A673 (cell line): ENCODE measurements around the gene TTC34. TPM values are rescaled to one million over a fixed set of nuclear protein-coding genes. Genes with fewer than 3 reads are reported as not detected.

Source experiments
- BruUV-seq: library from RNA; stranded (reverse); fragments of 400-500 nt; replicated peaks from 2 replicates; lab custom pipeline; 2021; lab: Mats Ljungman, UMichigan
- CTCF ChIA-PET: fragments of 300-600 bp; sonication (Branson Sonifier 250); formaldehyde crosslinking; loops from one replicate; lab custom pipeline; 2022; ENCODE audit warnings: antibody characterized with exemption; lab: Charles Lee
- POLR2A ChIA-PET: fragments of 300-600 bp; sonication (Branson Sonifier 250); formaldehyde crosslinking; loops from one replicate; lab custom pipeline; 2022; ENCODE audit warnings: antibody characterized with exemption; ENCODE audit not compliant: low non-redundant PET; lab: Charles Lee
- DNase-seq: peaks from one replicate; pipeline ENCODE4 v3.0.0-alpha.2; 2015; ENCODE audit warnings: low spot score
- H3K27ac ChIP-seq: fragments of 200-600 bp; sonication (generic); 2 replicates; pipeline ENCODE4 v1.5.1; 2016; ENCODE audit warnings: mixed run types, low read depth, mild to moderate bottlenecking, mixed read lengths, antibody characterized with exemption, low read length; ENCODE audit not compliant: poor library complexity, severe bottlenecking
- H3K27me3 ChIP-seq: fragments of 200-600 bp; sonication (generic); replicated peaks from 2 replicates; pipeline ENCODE4 v1.6.1; 2017; ENCODE audit warnings: mixed run types, low read depth, mild to moderate bottlenecking, mixed read lengths, antibody characterized with exemption, low read length; ENCODE audit not compliant: insufficient read depth, poor library complexity
- H3K36me3 ChIP-seq: fragments of 200-600 bp; sonication (generic); 2 replicates; pipeline ENCODE4 v1.6.1; 2016; ENCODE audit warnings: mixed run types, mild to moderate bottlenecking, mixed read lengths, antibody characterized with exemption, low read length; ENCODE audit not compliant: insufficient read depth, poor library complexity, severe bottlenecking
- H3K4me1 ChIP-seq: fragments of 200-600 bp; sonication (generic); 2 replicates; pipeline ENCODE4 v1.6.1; 2017; ENCODE audit warnings: mixed run types, mild to moderate bottlenecking, mixed read lengths, antibody characterized with exemption, low read length; ENCODE audit not compliant: insufficient read depth, poor library complexity, severe bottlenecking
- H3K4me3 ChIP-seq: fragments of 200-600 bp; sonication (generic); 2 replicates; pipeline ENCODE4 v1.5.1; 2016; ENCODE audit warnings: low read depth, mixed run types, mild to moderate bottlenecking, mixed read lengths, low read length; ENCODE audit not compliant: poor library complexity, severe bottlenecking
- H3K9me3 ChIP-seq: fragments of 200-600 bp; sonication (generic); 2 replicates; pipeline ENCODE4 v1.6.1; 2016; ENCODE audit warnings: mixed run types, low read depth, mild to moderate bottlenecking, mixed read lengths, antibody characterized with exemption, low read length; ENCODE audit not compliant: poor library complexity, severe bottlenecking
- EZH2 ChIP-seq: fragments of 200-600 bp; sonication (generic); IDR thresholded peaks from 2 replicates; pipeline ENCODE4 v1.6.1; 2017; ENCODE audit warnings: borderline replicate concordance, low read depth, mild to moderate bottlenecking, mixed read lengths, antibody characterized with exemption, low read length; ENCODE audit not compliant: poor library complexity, severe bottlenecking
- intact Hi-C: fragments of 100-400 bp; cut with micrococcal nuclease; formaldehyde crosslinking; loops from one replicate; pipeline ENCODE4 v1.10.0; 2022; ENCODE audit not compliant: unreplicated experiment
- total RNA-seq: library from RNA; stranded (reverse); gene quantifications from 2 replicates; pipeline ENCODE4 v1.2.3, GENCODE V29; 2021
- TF ChIP-seq, protein P1 (sequence below): fragments of 300-800, 200-600 bp; sonication (generic); conservative IDR thresholded peaks from 2 replicates; pipeline ENCODE4 v1.5.1; 2017; ENCODE audit warnings: low read depth, mild to moderate bottlenecking, antibody characterized with exemption, low read length, moderate library complexity, mixed read lengths

Gene TTC34
- total RNA-seq, 1 experiment from 2014 or later, result 0.84 TPM

DNA sequence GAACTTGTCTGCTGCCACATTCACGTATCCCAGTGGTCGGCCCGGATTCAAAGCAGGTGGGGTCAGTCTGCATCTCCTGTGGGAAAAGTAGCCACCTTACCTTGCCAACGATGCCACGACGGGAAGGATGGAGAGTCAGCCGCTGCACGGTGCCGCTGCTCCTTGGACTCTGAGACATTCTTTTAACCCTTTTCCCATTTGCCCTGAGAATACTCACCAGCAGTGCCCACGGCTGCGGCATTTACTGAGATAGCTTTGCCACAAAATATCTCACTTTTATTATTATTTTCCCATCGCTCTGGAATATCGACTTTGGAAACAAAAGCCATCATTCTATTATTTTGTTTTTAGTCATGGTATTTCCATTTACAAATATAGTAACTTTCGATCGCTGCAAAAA is 15.3 kb upstream of the TTC34 start:
- ChIA-PET POLR2A (no interaction called here), CTCF (no interaction called here)
- no peak for DNase-seq
- Histone ChIP-seq H3K27ac (no peak overlapping the region), H3K27me3 (no peaks in the 10 kb centered on the region), H3K4me3 (no peak overlapping the region), H3K4me1 (no peaks in the 10 kb centered on the region), H3K9me3 (peaks cover 8% of the 10 kb centered on the region), H3K36me3 (no peaks in the 10 kb centered on the region)
- TF ChIP-seq, protein P1, sequence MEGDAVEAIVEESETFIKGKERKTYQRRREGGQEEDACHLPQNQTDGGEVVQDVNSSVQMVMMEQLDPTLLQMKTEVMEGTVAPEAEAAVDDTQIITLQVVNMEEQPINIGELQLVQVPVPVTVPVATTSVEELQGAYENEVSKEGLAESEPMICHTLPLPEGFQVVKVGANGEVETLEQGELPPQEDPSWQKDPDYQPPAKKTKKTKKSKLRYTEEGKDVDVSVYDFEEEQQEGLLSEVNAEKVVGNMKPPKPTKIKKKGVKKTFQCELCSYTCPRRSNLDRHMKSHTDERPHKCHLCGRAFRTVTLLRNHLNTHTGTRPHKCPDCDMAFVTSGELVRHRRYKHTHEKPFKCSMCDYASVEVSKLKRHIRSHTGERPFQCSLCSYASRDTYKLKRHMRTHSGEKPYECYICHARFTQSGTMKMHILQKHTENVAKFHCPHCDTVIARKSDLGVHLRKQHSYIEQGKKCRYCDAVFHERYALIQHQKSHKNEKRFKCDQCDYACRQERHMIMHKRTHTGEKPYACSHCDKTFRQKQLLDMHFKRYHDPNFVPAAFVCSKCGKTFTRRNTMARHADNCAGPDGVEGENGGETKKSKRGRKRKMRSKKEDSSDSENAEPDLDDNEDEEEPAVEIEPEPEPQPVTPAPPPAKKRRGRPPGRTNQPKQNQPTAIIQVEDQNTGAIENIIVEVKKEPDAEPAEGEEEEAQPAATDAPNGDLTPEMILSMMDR, result no peak
- no peak for TF ChIP-seq EZH2
- intact Hi-C loops, result no loop called here
- no TSS peak for BruUV-seq

DNA sequence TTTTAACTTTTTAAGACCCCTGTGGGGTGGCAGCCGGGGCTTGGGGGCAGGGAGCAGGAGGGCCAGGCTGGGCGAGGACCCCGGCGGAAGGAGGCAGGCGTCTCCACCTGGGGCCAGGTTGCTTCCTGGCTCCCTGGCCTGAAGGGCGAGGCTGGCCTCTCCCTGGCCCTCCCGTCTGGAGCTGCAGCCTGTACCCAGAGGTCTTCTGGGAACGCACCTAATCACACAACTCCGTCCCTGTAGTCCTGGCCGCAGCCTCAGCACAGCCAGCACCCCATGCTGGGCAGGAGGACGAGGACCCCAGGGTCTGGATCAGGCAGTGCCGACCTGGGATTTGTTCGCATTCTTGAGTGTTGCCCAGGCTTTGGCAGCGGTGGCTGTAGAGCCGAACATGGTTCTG is 14.1 kb upstream of the TTC34 start:
- intact Hi-C loops, result no loop called here
- TF ChIP-seq EZH2, result no peak
- TF ChIP-seq, protein P1, result no peak
- CTCF ChIA-PET, result no interaction called here

DNA sequence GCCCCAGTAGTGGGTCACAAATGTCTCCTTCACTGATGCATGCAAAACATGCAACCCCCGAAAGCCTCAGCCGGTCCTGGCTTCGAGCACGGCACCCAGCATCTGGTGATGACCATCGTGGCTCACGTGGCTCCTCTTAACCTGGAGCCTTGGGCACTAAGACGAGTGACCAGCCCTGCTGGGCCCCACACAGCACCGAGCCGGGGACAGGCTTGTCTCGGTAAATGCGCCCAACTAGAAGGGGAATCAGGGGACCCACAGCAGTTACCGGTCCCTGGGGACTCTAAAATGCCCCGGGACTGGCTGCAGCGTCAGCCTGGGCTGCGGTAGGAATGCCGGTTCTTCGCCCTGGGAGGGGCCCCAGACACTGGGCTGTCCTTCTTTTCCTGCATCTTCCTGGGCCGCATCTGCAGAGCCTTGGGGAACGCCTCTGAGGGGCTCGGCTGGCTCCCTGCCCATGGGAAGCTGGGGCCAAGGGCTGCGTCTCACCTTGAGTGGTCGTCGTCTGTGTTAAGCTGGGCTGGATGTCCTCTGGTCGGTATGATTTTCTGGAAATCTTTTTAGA is 13.1 kb upstream of the TTC34 start:
- BruUV-seq, result no TSS peak
- Histone ChIP-seq H3K27ac (no peak overlapping the region), H3K9me3 (peaks cover 8% of the 10 kb centered on the region), H3K27me3 (no peaks in the 10 kb centered on the region), H3K4me3 (no peak overlapping the region), H3K4me1 (no peaks in the 10 kb centered on the region), H3K36me3 (no peaks in the 10 kb centered on the region)
- POLR2A ChIA-PET, result no interaction called here
- CTCF ChIA-PET, result interaction anchor here (0.6 kb wide), 1 partner anchor 611 kb away, joined by 8 read pairs; no protein-coding TSS in a partner anchor
- no peak for DNase-seq
- intact Hi-C loops, result no loop called here
- TF ChIP-seq EZH2, result no peak
- TF ChIP-seq, protein P1, result no peak

More for the DNA sequence above, 14.1 kb upstream of the TTC34 start:
- no peaks in the 10 kb centered on the region for H3K36me3 ChIP-seq
- DNase-seq, result no peak
- no peaks in the 10 kb centered on the region for H3K4me1 ChIP-seq
- H3K27me3 ChIP-seq, result no peaks in the 10 kb centered on the region
- H3K9me3 ChIP-seq, result peaks cover 8% of the 10 kb centered on the region
- no peak overlapping the region for H3K4me3 ChIP-seq
- POLR2A ChIA-PET, result no interaction called here
- no peak overlapping the region for H3K27ac ChIP-seq
- BruUV-seq, result no TSS peak
